ENCODE measurements around the gene CRHR1.

Gene CRHR1

GRCh38 chr17:45823598-45823997, 39.5 kb downstream of the CRHR1 start:
- DNase-seq (ENCODE audit: low spot score): no peak

DNA sequence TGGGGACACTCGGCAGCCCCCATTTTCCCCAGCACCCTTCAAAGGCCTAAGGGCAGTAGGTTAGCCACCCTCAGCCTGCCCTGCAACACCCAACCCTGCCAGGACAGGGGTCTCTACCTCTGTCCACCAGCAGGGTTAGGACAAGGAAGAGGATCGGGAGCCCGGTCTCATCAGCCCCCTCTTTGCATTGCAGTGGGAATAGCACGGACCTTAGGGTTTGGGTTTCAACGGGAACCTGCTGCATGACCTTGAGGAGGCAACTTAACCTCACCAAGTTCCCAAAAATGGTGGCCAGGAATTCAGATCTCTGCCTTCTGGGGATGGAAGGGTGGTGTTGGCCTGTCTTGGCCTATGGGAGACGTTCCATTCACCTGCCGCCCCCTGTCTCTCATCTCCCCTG, 40.4 kb downstream of the CRHR1 start:
- no peak for DNase-seq (ENCODE audit: low spot score)

GRCh38 chr17:45824901-45825492, 40.9 kb downstream of the CRHR1 start:
- no peak for DNase-seq (ENCODE audit: low spot score)

GRCh38 chr17:45825792-45826191, 41.7 kb downstream of the CRHR1 start:
- no peak for DNase-seq (ENCODE audit: low spot score)

- DNase-seq (ENCODE audit: low spot score): no peak
Measured at GRCh38 chr17:45826919-45827588, 42.9 kb downstream of the CRHR1 start.

DNA sequence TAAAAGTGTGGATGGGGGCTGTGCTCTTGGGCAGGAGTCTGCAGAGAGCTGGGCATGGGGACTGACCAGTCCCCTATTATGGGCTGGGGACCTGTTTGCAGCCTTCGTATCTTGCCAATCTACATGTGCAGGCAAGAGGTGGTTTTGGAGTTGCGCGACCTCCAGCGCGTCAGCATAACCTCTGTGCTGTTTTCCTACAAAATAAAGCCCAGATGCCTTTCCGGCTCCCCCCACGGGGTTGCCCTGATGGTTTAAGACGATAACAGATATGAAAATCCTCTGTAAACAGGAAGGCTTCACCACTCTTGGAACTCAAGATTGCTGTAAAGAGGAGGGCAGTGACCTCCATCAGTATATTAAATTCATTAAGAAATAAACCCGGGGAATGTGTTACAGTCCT, 44.1 kb downstream of the CRHR1 start:
- no peak for DNase-seq (ENCODE audit: low spot score)

- DNase-seq (ENCODE audit: low spot score): no peak
Measured at GRCh38 chr17:45828582-45829133, 44.5 kb downstream of the CRHR1 start.

- DNase-seq (ENCODE audit: low spot score): no peak
Measured at GRCh38 chr17:45833920-45834319, 49.8 kb downstream of the CRHR1 start.

- DNase-seq (ENCODE audit: low spot score): no peak
Measured at GRCh38 chr17:45834471-45835396, 50.6 kb downstream of the CRHR1 start.

DNA sequence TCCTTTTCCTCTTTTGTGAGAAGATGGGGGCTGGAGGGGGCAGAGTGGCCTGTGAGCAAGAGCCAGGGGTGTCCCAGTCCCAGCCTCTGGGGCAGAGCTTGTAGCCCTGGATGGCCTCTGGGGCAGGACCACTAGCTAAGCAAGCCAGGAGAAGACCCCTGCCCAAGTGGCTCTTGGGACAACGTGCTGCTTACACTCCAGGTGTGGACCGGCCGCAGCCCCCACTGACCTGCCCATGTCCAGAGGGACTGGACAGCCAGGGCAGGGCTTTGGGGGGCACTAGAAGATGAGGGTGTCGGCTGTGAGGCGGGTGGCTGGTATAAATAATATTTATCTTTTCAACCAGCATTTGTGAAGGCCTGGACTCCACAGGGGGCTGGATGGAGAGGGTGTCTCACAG, 51.4 kb downstream of the CRHR1 start:
- no peak for DNase-seq (ENCODE audit: low spot score)

- DNase-seq (ENCODE audit: low spot score): no peak
Measured at GRCh38 chr17:45836047-45837044, 52.2 kb downstream of the CRHR1 start.

GRCh38 chr17:45837187-45837586, 53.1 kb downstream of the CRHR1 start:
- no peak for DNase-seq (ENCODE audit: low spot score)

DNA sequence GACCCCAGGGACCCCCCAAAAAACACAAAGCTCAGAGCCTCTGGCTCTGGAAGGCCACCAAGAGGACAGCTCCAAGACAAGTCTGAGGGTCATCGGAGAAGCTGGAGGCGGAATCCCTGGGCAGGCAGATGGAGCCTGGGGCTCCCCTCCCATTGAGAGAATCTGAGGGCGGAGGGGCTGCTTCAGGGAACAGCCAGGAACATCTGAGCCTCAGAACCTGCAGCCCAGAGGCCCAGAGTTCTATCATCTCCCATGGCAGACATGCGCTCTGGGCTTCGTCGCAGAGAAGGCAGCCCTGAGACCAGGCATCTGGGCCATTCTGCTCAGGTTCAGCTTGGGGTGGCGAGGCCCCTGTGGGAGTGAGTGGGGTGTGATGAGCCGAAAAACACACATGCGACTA, 53.5 kb downstream of the CRHR1 start:
- no peak for DNase-seq (ENCODE audit: low spot score)

DNA sequence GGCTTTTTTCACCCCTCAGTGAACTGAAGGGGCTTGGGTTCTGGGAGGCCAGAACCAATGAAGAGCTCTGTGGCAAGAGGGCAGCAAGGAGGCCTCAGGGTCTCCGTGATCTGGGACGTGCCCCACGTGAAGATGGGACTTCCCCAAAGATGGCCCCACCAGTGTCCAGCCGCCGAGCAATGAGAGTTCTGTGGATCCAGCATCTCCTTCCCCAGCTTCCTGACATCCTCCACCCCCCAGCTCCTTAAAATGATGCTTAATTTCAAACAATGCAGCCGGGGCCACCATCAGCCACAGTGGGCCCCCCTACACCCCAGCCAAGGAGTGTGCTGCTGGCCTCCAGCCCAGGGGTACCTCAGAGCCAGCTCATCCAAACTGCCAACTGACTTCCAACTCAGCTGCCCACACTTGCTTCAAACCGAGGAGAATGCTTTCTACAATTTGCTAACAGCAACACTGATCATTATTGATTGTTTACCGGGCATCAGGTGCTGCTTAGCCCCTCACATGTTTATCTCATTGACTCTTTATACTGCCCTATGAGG, 54.7 kb downstream of the CRHR1 start:
- no peak for DNase-seq (ENCODE audit: low spot score)

DNA sequence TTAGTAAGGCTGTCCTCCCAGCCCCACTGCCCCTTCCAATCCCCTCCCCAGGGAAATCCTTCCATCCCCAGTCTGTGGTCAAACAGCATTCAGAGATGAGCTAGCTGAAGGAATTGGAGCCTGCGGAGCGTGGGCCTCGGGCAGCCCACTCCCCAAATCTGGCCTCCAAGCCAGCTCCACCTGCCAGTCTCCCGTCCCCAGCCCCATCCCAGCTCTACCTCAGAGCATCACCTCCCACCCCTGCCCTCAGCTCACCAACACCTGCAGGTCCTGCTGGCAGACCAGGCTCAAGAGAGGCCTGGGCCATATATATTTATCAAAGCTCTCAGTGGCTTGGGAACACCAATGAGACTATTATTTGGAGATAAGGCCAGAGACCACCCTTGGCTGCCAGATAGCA, 55.3 kb downstream of the CRHR1 start:
- no peak for DNase-seq (ENCODE audit: low spot score)

DNA sequence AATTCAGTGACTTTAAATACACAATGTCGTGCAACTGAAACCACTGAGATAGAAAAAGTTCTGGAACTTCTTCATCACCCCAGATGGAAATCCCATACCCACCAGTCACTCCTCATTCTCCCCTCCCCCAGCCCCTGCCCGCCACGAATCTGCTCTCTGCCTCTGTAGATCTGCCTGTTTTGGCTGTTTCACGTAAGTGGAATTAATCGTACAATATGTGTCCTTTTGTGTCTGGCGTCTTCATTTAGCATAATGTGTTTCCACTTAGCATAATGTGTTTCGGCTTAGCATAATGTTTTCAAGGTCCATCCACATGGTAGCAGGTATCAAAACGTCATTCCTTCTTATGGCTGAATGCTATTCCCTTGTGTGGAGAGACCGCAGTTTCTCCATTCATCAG, 57.1 kb downstream of the CRHR1 start:
- no peak for DNase-seq (ENCODE audit: low spot score)

GRCh38 chr17:45841883-45842525, 57.9 kb downstream of the CRHR1 start:
- no peak for DNase-seq (ENCODE audit: low spot score)

DNA sequence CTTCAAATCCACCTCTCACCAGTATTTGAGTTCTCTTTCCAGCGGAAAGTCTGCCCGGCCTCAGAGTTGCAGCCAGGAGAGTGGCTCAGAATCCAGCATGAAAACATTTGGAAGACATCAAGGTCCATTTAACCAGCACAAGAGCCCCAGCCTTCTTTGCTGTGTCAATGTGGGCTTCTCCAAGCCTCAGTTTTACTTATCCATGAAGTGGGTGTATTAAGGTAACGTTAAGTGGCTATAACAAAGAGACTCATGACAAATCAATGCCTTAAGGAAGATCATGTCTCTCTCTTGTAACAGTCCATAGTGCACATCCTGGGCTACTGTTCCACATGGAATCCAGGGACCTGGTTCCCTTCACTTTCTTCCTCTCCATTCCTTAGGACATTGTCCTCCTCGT, 59.6 kb downstream of the CRHR1 start:
- DNase-seq (ENCODE audit: low spot score): no peak

DNA sequence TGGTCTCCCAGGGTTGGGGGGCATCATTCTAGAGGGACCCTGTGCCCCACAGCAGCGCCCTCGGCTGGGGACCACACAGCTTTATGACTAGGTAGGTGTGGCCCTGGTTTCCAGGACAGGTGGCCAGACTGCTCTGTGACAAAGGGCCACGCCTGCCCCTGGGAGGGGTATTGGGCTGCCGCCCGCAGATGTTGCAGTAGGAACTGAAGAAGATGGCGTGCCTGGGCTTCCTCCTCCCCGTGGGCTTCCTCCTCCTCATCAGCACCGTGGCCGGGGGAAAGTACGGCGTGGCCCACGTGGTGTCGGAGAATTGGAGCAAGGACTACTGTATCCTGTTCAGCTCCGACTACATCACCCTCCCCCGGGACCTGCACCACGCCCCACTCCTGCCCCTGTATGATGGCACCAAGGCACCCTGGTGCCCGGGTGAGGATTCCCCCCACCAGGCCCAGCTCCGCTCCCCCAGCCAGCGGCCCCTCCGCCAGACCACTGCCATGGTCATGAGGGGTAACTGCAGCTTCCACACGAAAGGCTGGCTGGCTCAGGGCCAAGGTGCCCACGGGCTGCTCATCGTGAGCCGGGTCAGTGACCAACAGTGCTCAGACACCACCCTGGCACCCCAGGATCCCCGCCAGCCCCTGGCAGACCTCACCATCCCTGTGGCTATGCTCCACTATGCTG, 60.7 kb downstream of the CRHR1 start, which contains the start of gene SPPL2C:
SPPL2C (plus strand) TSS at position 187 of the 681 bp plus-strand sequence; CDS start at position 213, 26 bp downstream.
- DNase-seq (ENCODE audit: low spot score): no peak
